Peyer's patch (tissue), 4 donors: ENCODE measurements around the gene REPS1. TPM values are rescaled to one million over a fixed set of nuclear protein-coding genes. Genes with fewer than 3 reads are reported as not detected.

Source experiments
- DNase-seq, 3 donors: peaks; one replicate each; pipeline ENCODE4 v3.0.0-alpha.2; 2017 to 2019
- H3K27ac ChIP-seq, 4 donors: fragments of 200-600 bp; sonication (generic); one replicate each; pipeline ENCODE4 v1.5.1; 2016 to 2019
- H3K27me3 ChIP-seq, 2 donors: fragments of 200-600 bp; sonication (generic); one replicate each; pipeline ENCODE4 v1.5.1; 2019
- H3K36me3 ChIP-seq, 3 donors: fragments of 200-600 bp; sonication (generic); one replicate each; pipeline ENCODE4 v1.5.1; 2016 to 2019
- H3K4me1 ChIP-seq, 4 donors: fragments of 200-600 bp; sonication (generic); one replicate each; pipeline ENCODE4 v1.5.1; 2016 to 2019
- H3K4me3 ChIP-seq, 4 donors: fragments of 200-600 bp; sonication (generic); 1 replicate in 3 of 4; 2 replicates in 1 of 4; pipeline ENCODE4 v1.5.1; 2016 to 2019; ENCODE audit warnings: mild to moderate bottlenecking in 1 of 4
- H3K9me3 ChIP-seq, 4 donors: fragments of 200-600 bp; sonication (generic); one replicate each; pipeline ENCODE4 v1.5.1; 2016 to 2019; ENCODE audit warnings: mild to moderate bottlenecking in 1 of 4
- CTCF ChIP-seq, 6 experiments: fragments of 450-650 bp in 4 of 6; fragments of 200-600 bp in 2 of 6; sonication (generic) in 1 of 6; IDR thresholded peaks; one replicate each; pipeline ENCODE4 v1.5.1; 2017 to 2019; ENCODE audit warnings: antibody characterized with exemption in 6 of 6, mild to moderate bottlenecking in 3 of 6, moderate library complexity in 1 of 6
- POLR2A ChIP-seq, 2 donors: fragments of 450-650 bp; IDR thresholded peaks; one replicate each; pipeline ENCODE4 v1.5.1; 2017; ENCODE audit warnings: antibody characterized with exemption in 2 of 2, mild to moderate bottlenecking in 2 of 2, moderate library complexity in 2 of 2
- total RNA-seq, 4 donors: library from RNA; depleted of rRNA; stranded (reverse); fragments of >200 nt; gene quantifications; one replicate each; pipeline ENCODE4 v1.1.0, GENCODE V29; 2016

Gene REPS1
- total RNA-seq, 4 donors from 2014 or later = 26.8 to 90.4 (median 61.5) TPM

GRCh38 chr6:139010674-139011073 is 22.6 kb upstream of the REPS1 start:
- no peaks in the 10 kb centered on the region for H3K36me3 ChIP-seq
- no peaks in the 10 kb centered on the region for H3K4me1 ChIP-seq
- TF ChIP-seq CTCF (IDR thresholded peaks at IDR 0.05) (no peak), POLR2A (IDR thresholded peaks at IDR 0.05) (no peak)
- no peaks in the 10 kb centered on the region for H3K9me3 ChIP-seq
- DNase-seq = no peak
- no peak overlapping the region for H3K4me3 ChIP-seq
- no peaks in the 10 kb centered on the region for H3K27me3 ChIP-seq
- no peak overlapping the region for H3K27ac ChIP-seq

- Histone ChIP-seq H3K27ac (no peak overlapping the region), H3K36me3 (no peaks in the 10 kb centered on the region), H3K9me3 (no peaks in the 10 kb centered on the region), H3K4me1 (no peaks in the 10 kb centered on the region), H3K27me3 (no peaks in the 10 kb centered on the region), H3K4me3 (no peak overlapping the region)
- no peak for DNase-seq
- TF ChIP-seq CTCF (IDR thresholded peaks at IDR 0.05) = no peak
Observed at GRCh38 chr6:139008117-139008516, 20.1 kb upstream of the REPS1 start.

- Histone ChIP-seq H3K9me3 (no peaks in the 10 kb centered on the region), H3K27me3 (no peaks in the 10 kb centered on the region), H3K4me3 (no peak overlapping the region), H3K36me3 (no peaks in the 10 kb centered on the region), H3K27ac (no peak overlapping the region), H3K4me1 (no peaks in the 10 kb centered on the region)
- no peak for DNase-seq
- no peak for TF ChIP-seq CTCF (IDR thresholded peaks at IDR 0.05)
Observed at GRCh38 chr6:139007428-139007827, 19.4 kb upstream of the REPS1 start.

GRCh38 chr6:139006477-139006876 is 18.4 kb upstream of the REPS1 start:
- Histone ChIP-seq H3K27me3 (no peaks in the 10 kb centered on the region), H3K4me1 (no peaks in the 10 kb centered on the region), H3K4me3 (no peak overlapping the region), H3K36me3 (no peaks in the 10 kb centered on the region), H3K9me3 (no peaks in the 10 kb centered on the region), H3K27ac (no peak overlapping the region)
- DNase-seq = no peak
- TF ChIP-seq POLR2A (IDR thresholded peaks at IDR 0.05) = no peak
- no peak for TF ChIP-seq CTCF (IDR thresholded peaks at IDR 0.05)

- Histone ChIP-seq H3K4me1 (no peaks in the 10 kb centered on the region), H3K9me3 (no peaks in the 10 kb centered on the region), H3K36me3 (no peaks in the 10 kb centered on the region), H3K4me3 (no peak overlapping the region), H3K27me3 (no peaks in the 10 kb centered on the region), H3K27ac (no peak overlapping the region)
- TF ChIP-seq CTCF (IDR thresholded peaks at IDR 0.05) = no peak
- no peak for TF ChIP-seq POLR2A (IDR thresholded peaks at IDR 0.05)
- DNase-seq = no peak
Observed at GRCh38 chr6:139003751-139004150, 15.7 kb upstream of the REPS1 start.
